WERI-Rb-1 (cell line): Measurements from ENCODE around the gene TRIL.

Experiments used
- DNase-seq: peaks from one replicate; pipeline ENCODE4 v3.0.0-alpha.2; 2020
- H3K27ac ChIP-seq: fragments of 250-450 bp; sonication (Bioruptor Pico); 2 replicates; pipeline ENCODE4 v1.5.1; 2020; ENCODE audit warnings: mild to moderate bottlenecking, moderate library complexity
- H3K27me3 ChIP-seq: fragments of 250-450 bp; sonication (Bioruptor Pico); 2 replicates; pipeline ENCODE4 v1.5.1; 2021; ENCODE audit warnings: mild to moderate bottlenecking, low read depth, moderate library complexity; ENCODE audit not compliant: insufficient read depth, severe bottlenecking
- H3K36me3 ChIP-seq: fragments of 250-450 bp; sonication (Bioruptor Pico); 2 replicates; pipeline ENCODE4 v1.5.1; 2020; ENCODE audit warnings: mild to moderate bottlenecking, moderate library complexity
- H3K4me3 ChIP-seq: 2 replicates; pipeline ENCODE4 v1.5.1; 2011; ENCODE audit warnings: low read depth, mild to moderate bottlenecking, control low read depth, low read length
- H3K9me3 ChIP-seq: fragments of 250-450 bp; sonication (Bioruptor Pico); 2 replicates; pipeline ENCODE4 v1.5.1; 2021; ENCODE audit warnings: mild to moderate bottlenecking, moderate library complexity; ENCODE audit not compliant: severe bottlenecking
- CTCF ChIP-seq: IDR thresholded peaks from 2 replicates; pipeline ENCODE4 v1.5.1; 2011; ENCODE audit warnings: low read depth, mild to moderate bottlenecking, control low read depth, inconsistent platforms, low read length

TRIL gene

GRCh38 chr7:28992798-28993197 is 34.7 kb upstream of the TRIL start:
- Histone ChIP-seq H3K9me3 (no peaks in the 10 kb centered on the region), H3K27ac (no peak overlapping the region), H3K36me3 (no peaks in the 10 kb centered on the region), H3K4me3 (no peak overlapping the region), H3K27me3 (peaks cover 51% of the 10 kb centered on the region)
- DNase-seq = no peak
- no peak for TF ChIP-seq CTCF

DNA sequence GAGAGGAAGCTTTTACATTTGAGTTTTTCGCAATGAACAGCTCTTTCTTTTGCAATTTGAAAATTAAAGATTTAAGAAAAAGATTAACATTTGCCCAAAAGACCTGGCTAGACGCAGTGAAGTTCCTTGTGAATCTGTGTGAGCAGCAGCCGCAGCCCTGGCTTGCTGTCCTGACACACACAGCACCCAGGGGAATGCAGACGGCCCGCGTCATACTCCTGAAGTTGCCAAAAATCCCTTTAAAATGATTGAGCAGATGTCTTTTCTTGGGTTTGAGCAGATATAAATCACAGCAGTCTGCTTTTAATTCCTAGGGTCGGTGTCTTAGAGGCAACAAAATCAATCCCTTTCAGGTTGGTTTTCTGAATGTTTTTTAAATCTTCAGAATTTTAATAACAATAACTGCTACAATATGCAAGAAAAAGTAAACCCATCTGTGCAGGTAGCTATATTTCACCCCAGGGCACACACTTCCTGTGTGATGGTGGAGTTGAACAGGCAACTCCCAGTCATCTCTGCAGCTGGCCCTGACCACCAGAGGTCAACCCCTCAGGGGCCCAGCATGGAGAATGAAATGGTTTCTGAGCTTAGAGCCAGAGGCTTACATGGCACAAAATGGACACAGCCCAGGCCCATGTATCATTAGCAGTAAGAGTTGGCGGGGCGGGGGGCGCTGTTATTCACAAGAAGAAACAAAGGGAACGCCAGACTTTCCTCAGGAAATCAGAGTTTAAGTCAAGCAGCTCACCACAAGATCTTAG is 32.2 kb upstream of the TRIL start:
- no peaks in the 10 kb centered on the region for H3K36me3 ChIP-seq
- no peak overlapping the region for H3K4me3 ChIP-seq
- no peaks in the 10 kb centered on the region for H3K9me3 ChIP-seq
- no peak overlapping the region for H3K27ac ChIP-seq
- peaks cover 52% of the 10 kb centered on the region for H3K27me3 ChIP-seq
- TF ChIP-seq CTCF = no peak
- DNase-seq = no peak

DNA sequence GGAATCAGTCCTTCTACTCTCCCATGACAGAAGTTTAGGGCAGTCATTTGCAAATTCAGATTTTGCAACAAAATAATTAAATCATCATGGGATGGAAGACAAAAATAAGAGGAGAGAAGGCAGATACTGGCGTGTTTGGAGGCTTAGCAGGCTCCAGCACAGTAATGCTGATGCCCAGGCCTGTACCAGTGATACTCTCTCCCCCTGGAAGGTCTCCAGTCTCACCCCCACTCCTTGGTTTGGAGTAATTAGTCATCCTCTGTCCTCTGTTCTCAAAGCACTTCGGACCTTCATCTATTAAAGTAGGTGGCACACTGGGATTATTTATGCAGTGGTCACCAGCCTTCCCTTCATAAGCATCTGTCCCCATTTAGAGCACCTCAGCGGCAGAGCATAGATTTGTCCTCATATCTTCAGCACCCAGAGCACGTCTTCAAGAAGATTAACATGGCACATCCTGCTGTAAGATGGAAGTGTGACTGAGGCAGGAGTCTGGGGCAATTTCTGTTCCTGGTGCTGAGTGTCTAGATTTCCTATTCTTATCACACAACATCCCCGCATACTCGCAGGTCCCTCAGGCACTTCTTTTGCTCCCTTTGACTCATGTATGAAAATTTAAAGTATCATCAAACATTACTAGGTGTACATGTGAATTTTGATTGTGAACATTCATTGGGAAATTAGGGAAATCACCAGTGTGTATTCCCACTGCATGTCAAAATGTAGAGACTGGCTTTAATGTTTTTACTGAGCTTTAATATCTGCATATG is 31.3 kb upstream of the TRIL start:
- H3K27ac ChIP-seq = no peak overlapping the region
- H3K9me3 ChIP-seq = no peaks in the 10 kb centered on the region
- TF ChIP-seq CTCF = no peak
- H3K27me3 ChIP-seq = peaks cover 49% of the 10 kb centered on the region
- no peak for DNase-seq
- no peak overlapping the region for H3K4me3 ChIP-seq
- no peaks in the 10 kb centered on the region for H3K36me3 ChIP-seq

DNA sequence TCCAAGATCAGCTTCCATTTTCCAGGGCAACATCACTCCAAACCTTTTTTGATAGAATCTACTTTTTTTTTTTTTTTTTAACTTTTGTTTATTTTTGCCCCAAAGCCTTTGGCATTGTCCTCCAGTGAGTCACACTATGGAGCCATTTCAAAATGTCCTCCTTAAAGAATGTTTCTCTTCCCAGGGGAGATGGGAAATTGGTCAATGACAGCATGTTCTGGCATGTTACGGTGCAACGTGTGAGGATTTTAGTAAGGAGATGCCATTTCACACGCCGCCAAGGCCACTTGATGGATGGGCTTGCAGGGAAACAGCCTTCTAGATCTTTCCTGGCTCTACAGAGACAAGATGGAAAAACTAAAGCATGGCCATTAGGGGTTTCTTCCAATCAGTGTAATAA is 30.7 kb upstream of the TRIL start:
- no peak overlapping the region for H3K4me3 ChIP-seq
- no peak overlapping the region for H3K27ac ChIP-seq
- peaks cover 46% of the 10 kb centered on the region for H3K27me3 ChIP-seq
- TF ChIP-seq CTCF = no peak
- no peaks in the 10 kb centered on the region for H3K9me3 ChIP-seq
- H3K36me3 ChIP-seq = no peaks in the 10 kb centered on the region
- no peak for DNase-seq

- peaks cover 40% of the 10 kb centered on the region for H3K27me3 ChIP-seq
- no peaks in the 10 kb centered on the region for H3K9me3 ChIP-seq
- TF ChIP-seq CTCF = no peak
- DNase-seq = no peak
- no peaks in the 10 kb centered on the region for H3K36me3 ChIP-seq
- no peak overlapping the region for H3K27ac ChIP-seq
- no peak overlapping the region for H3K4me3 ChIP-seq
These were observed 30.0 kb upstream of the TRIL start for GRCh38 chr7:28988091-28988490.
